ENCODE data around the gene MDM2. TPM values are rescaled to one million over a fixed set of nuclear protein-coding genes. Genes with fewer than 3 reads are reported as not detected.
A peak's percentile ranks its signal among the peaks of the same experiment; 100 is the strongest.

Gene MDM2
- total and polyA plus RNA-seq, 9 of the 15 experiments (the other 6 are each of a cell fraction or from before 2014, with no cell fraction given) = 13.6 to 100 (median 49.0) TPM

DNA sequence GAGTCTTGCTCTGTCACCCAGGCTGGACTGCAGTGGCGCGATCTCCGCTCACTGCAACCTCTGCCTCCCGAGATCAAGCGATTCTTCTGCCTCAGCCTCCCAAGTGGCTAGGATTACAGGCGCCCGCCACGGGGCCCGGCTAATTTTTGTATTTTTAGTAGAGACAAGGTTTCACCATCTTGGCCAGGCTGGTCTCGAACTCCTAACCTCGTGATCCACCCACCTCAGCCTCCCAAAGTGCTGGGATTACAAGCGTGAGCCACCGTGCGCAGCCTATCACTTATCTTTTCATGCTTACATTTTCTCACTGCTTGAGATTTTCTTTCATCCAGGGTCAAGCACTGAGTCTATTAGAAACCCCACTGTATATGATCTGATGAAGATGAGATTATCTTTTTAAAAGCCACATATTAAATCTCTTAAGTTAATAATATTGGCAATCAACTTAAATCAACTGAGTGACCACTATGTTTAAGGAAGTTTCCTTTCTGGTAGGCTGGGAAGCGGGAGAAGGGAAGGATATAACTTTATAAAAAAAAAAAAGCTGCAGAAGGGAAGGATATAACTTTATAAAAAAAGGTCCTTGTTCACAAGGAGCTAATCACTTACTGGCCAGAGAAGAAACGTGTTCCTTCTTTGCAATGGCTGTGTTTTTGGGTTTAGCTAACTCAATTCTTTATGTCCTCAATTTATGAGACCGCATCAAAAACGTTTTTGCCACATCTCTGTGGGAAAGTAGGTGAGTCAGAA is 1.3 kb upstream of the MDM2 start (continued):
- TF ChIP-seq, protein P1, sequence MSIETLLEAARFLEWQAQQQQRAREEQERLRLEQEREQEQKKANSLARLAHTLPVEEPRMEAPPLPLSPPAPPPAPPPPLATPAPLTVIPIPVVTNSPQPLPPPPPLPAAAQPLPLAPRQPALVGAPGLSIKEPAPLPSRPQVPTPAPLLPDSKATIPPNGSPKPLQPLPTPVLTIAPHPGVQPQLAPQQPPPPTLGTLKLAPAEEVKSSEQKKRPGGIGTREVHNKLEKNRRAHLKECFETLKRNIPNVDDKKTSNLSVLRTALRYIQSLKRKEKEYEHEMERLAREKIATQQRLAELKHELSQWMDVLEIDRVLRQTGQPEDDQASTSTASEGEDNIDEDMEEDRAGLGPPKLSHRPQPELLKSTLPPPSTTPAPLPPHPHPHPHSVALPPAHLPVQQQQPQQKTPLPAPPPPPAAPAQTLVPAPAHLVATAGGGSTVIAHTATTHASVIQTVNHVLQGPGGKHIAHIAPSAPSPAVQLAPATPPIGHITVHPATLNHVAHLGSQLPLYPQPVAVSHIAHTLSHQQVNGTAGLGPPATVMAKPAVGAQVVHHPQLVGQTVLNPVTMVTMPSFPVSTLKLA (conservative IDR thresholded peaks at IDR 0.05) = no peak
- TF ChIP-seq, protein P2, sequence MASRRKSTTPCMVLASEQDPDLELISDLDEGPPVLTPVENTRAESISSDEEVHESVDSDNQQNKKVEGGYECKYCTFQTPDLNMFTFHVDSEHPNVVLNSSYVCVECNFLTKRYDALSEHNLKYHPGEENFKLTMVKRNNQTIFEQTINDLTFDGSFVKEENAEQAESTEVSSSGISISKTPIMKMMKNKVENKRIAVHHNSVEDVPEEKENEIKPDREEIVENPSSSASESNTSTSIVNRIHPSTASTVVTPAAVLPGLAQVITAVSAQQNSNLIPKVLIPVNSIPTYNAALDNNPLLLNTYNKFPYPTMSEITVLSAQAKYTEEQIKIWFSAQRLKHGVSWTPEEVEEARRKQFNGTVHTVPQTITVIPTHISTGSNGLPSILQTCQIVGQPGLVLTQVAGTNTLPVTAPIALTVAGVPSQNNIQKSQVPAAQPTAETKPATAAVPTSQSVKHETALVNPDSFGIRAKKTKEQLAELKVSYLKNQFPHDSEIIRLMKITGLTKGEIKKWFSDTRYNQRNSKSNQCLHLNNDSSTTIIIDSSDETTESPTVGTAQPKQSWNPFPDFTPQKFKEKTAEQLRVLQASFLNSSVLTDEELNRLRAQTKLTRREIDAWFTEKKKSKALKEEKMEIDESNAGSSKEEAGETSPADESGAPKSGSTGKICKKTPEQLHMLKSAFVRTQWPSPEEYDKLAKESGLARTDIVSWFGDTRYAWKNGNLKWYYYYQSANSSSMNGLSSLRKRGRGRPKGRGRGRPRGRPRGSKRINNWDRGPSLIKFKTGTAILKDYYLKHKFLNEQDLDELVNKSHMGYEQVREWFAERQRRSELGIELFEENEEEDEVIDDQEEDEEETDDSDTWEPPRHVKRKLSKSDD (conservative IDR thresholded peaks at IDR 0.05; ENCODE audit: low read length) = no peak
- TF ChIP-seq BCL6 (CRISPR knock-in tag; IDR thresholded peaks at IDR 0.05) (no peak), BCOR (IDR thresholded peaks at IDR 0.05) (peak; percentile 45), ZNF384 (IDR thresholded peaks at IDR 0.05; ENCODE audit: low read depth, low read length) (peak; percentile 58), ELF4 (CRISPR knock-in tag; IDR thresholded peaks at IDR 0.05) (no peak), SNIP1 (IDR thresholded peaks at IDR 0.05; ENCODE audit: low read depth) (0 out of 2 replicates have a peak, but pooled peaks have one; percentile 12), CREB1 (IDR thresholded peaks at IDR 0.05) (no peak), CREB1 (CRISPR knock-in tag; IDR thresholded peaks at IDR 0.05) (no peak), FOXA3 (CRISPR knock-in tag; conservative IDR thresholded peaks at IDR 0.05 in 1 of 2, IDR thresholded peaks at IDR 0.05 in 1 of 2) (no peak; a peak in 1 of 4 replicates), EGR1 (conservative IDR thresholded peaks at IDR 0.05) (peak; percentile 74), CC2D1A (IDR thresholded peaks at IDR 0.05) (0 out of 2 replicates have a peak, but pooled peaks have one; percentile 14), KDM1A (IDR thresholded peaks at IDR 0.05) (peak in 1 of 2 experiments; percentile 24; a peak in 1 of 4 replicates), CBX5 (IDR thresholded peaks at IDR 0.05; ENCODE audit: borderline replicate concordance, low read depth) (no peak)
- TF ChIP-seq, protein P3, sequence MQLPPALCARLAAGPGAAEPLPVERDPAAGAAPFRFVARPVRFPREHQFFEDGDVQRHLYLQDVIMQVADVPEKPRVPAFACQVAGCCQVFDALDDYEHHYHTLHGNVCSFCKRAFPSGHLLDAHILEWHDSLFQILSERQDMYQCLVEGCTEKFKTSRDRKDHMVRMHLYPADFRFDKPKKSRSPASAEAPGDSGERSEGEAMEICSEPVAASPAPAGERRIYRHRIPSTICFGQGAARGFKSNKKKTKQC (CRISPR knock-in tag; IDR thresholded peaks at IDR 0.05) = no peak
- TF ChIP-seq, protein P4, sequence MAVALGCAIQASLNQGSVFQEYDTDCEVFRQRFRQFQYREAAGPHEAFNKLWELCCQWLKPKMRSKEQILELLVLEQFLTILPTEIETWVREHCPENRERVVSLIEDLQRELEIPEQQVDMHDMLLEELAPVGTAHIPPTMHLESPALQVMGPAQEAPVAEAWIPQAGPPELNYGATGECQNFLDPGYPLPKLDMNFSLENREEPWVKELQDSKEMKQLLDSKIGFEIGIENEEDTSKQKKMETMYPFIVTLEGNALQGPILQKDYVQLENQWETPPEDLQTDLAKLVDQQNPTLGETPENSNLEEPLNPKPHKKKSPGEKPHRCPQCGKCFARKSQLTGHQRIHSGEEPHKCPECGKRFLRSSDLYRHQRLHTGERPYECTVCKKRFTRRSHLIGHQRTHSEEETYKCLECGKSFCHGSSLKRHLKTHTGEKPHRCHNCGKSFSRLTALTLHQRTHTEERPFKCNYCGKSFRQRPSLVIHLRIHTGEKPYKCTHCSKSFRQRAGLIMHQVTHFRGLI (CRISPR knock-in tag; IDR thresholded peaks at IDR 0.05) = no peak
- TF ChIP-seq, protein P5, sequence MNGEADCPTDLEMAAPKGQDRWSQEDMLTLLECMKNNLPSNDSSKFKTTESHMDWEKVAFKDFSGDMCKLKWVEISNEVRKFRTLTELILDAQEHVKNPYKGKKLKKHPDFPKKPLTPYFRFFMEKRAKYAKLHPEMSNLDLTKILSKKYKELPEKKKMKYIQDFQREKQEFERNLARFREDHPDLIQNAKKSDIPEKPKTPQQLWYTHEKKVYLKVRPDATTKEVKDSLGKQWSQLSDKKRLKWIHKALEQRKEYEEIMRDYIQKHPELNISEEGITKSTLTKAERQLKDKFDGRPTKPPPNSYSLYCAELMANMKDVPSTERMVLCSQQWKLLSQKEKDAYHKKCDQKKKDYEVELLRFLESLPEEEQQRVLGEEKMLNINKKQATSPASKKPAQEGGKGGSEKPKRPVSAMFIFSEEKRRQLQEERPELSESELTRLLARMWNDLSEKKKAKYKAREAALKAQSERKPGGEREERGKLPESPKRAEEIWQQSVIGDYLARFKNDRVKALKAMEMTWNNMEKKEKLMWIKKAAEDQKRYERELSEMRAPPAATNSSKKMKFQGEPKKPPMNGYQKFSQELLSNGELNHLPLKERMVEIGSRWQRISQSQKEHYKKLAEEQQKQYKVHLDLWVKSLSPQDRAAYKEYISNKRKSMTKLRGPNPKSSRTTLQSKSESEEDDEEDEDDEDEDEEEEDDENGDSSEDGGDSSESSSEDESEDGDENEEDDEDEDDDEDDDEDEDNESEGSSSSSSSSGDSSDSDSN (IDR thresholded peaks at IDR 0.05; ENCODE audit: borderline replicate concordance in 1 of 2, low read depth in 2 of 2, low read length in 2 of 2) = no peak

All from K562 (cell line).